Posterior vena cava (tissue), 2 donors: ENCODE measurements around the gene SPTLC1. TPM values are rescaled to one million over a fixed set of nuclear protein-coding genes. Genes with fewer than 3 reads are reported as not detected.
"Not testable (repeated sequence)": the region's sequence is repeated elsewhere in the genome, so short reads cannot be mapped to it uniquely, and the experiment has no call there.

Source experiments
- DNase-seq: peaks from one replicate; pipeline ENCODE4 v3.0.0-alpha.2; 2020; ENCODE audit warnings: low spot score
- intact Hi-C, 2 donors: fragments of 100-400 bp; cut with DNase I; formaldehyde crosslinking; loops; one replicate each; pipeline versions ENCODE4 v1.14.1 to v1.14.2; 2022 to 2023
- long read RNA-seq, 2 donors: library from polyadenylated mRNA; unstranded; transcript quantifications; one replicate each; pipeline ENCODE4 v2.0.0, GENCODE V29; 2020 to 2021
- total RNA-seq, 2 donors: library from RNA; stranded (reverse); fragmentation: NEBNext Ultra II Directional; extraction: Animal tissue kit (Norgen Biotek cat#: 25700); gene quantifications; one replicate each; pipeline ENCODE4 v1.2.1, GENCODE V29; 2021
- donor health status: DM: yes; HTN: yes; CAD: no.
- donor health status: DM: yes; HTN: yes; CAD: no.

SPTLC1 gene
- total RNA-seq: 10 to 100 TPM; 39.3 to 43.1 TPM
- long read RNA-seq, donor 1, transcript SPTLC1-201 (15 exons, 1,894 nt): major isoform, 20 of 26 reads
- long read RNA-seq, donor 1, partial matches to known transcripts: 5 of 26 reads
- long read RNA-seq, donor 1, other reads (novel, unspliced or antisense): 1 of 26 reads
- long read RNA-seq, donor 2, transcript SPTLC1-201 (15 exons, 1,894 nt): major isoform, 29 of 40 reads
- long read RNA-seq, donor 2, partial matches to known transcripts: 3 of 40 reads
- long read RNA-seq, donor 2, other reads (novel, unspliced or antisense): 5 of 40 reads

- intact Hi-C loops: no loop called here
- peak; percentile 99 for DNase-seq
Observed at GRCh38 chr9:92115071-92115858, at the start of gene SPTLC1. Gene SPTLC1, minus strand, starts transcription at chr9:92115413. Its CDS starts 43 bp downstream, at chr9:92115370.

GRCh38 chr9:92164975-92165374, 49.8 kb upstream of the SPTLC1 start:
- intact Hi-C loops: no loop called here
- DNase-seq: no peak

- DNase-seq: no peak
- intact Hi-C loops: no loop called here
Observed at GRCh38 chr9:92164490-92164889, 49.3 kb upstream of the SPTLC1 start.

- DNase-seq: no peak
- intact Hi-C loops: no loop called here
Observed at GRCh38 chr9:92163276-92163675, 48.1 kb upstream of the SPTLC1 start.

- no peak for DNase-seq
Observed at GRCh38 chr9:92160786-92161185, 45.6 kb upstream of the SPTLC1 start.

GRCh38 chr9:92159058-92159457, 43.8 kb upstream of the SPTLC1 start:
- intact Hi-C loops: no loop called here
- DNase-seq: no peak

More at GRCh38 chr9:92160786-92161185, 45.6 kb upstream of the SPTLC1 start:
- intact Hi-C loops: no loop called here

- no peak for DNase-seq
- intact Hi-C loops: no loop called here
Observed at GRCh38 chr9:92158097-92158601, 42.9 kb upstream of the SPTLC1 start.

- intact Hi-C loops, DNase-seq: not testable (repeated sequence)
Observed at GRCh38 chr9:92155736-92156135, 40.5 kb upstream of the SPTLC1 start.

- DNase-seq: no peak
- intact Hi-C loops: no loop called here
Observed at GRCh38 chr9:92155221-92155620, 40.0 kb upstream of the SPTLC1 start.

- intact Hi-C loops, DNase-seq: not testable (repeated sequence)
Observed at GRCh38 chr9:92153466-92154415, 38.5 kb upstream of the SPTLC1 start.

GRCh38 chr9:92151691-92152393, 36.6 kb upstream of the SPTLC1 start:
- DNase-seq: peak; percentile 70
- intact Hi-C loops: no loop called here

- intact Hi-C loops, DNase-seq: not testable (repeated sequence)
Observed at GRCh38 chr9:92150501-92151470, 35.6 kb upstream of the SPTLC1 start.

- intact Hi-C loops: no loop called here
- DNase-seq: no peak
Observed at GRCh38 chr9:92147852-92148180, 32.6 kb upstream of the SPTLC1 start.

GRCh38 chr9:92147030-92147851, 32.0 kb upstream of the SPTLC1 start:
- peak; percentile 93 for DNase-seq
- intact Hi-C loops: no loop called here

GRCh38 chr9:92146610-92147009, 31.4 kb upstream of the SPTLC1 start:
- intact Hi-C loops: no loop called here
- no peak for DNase-seq

- DNase-seq, intact Hi-C loops: not testable (repeated sequence)
Observed at GRCh38 chr9:92145784-92146183, 30.6 kb upstream of the SPTLC1 start.

- DNase-seq: no peak
- intact Hi-C loops: no loop called here
Observed at GRCh38 chr9:92142329-92142728, 27.1 kb upstream of the SPTLC1 start.
